ENCODE results near the gene SLC25A19. TPM values are rescaled to one million over a fixed set of nuclear protein-coding genes. Genes with fewer than 3 reads are reported as not detected.
"Not testable (repeated sequence)": the region's sequence is repeated elsewhere in the genome, so short reads cannot be mapped to it uniquely, and the experiment has no call there.

SLC25A19 gene
- polyA plus RNA-seq, 4 donors = 6.9 to 8.3 (median 7.5) TPM

DNA sequence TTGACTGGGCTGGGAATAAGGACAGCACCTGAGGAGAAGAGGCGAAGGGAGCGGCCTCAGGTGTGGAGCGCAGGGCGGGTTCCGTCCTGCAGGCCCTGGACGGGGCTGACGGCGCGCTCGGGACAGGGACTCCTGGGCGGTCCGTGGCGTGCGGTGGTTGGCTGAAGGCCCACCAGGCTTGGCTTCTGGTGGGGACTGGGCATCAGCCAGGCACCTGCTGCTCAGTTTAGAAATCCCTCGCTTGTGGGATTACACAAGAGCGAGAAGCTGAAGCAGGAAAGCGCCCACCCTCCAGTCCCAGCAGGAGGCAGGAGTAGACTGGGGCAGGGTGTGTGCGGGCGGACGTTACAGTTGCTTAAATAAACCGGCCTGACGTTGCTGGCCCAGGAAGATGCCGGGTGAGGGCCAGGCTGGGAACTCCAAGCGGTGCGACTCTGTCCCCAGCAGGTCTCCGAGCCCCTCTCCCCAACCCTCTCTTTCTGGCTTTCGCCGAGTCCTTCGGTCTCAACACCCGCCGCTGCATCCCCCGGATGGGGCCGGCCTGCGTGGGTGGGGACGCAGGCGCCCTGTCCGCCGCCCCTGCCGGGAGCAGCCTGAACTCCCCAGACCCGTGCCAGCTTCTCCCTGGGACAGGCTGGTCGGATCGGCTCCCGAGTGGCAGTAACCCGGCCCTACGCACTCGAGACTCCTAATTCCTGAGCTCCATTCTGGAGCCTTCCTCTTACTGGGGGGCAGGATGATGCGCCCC, 18.8 kb downstream of the SLC25A19 start:
- DNase-seq (ENCODE audit: low read depth in 4 of 4, low spot score in 3 of 4) = peak in 2 of 4 donors; percentile 33 to 50

DNA sequence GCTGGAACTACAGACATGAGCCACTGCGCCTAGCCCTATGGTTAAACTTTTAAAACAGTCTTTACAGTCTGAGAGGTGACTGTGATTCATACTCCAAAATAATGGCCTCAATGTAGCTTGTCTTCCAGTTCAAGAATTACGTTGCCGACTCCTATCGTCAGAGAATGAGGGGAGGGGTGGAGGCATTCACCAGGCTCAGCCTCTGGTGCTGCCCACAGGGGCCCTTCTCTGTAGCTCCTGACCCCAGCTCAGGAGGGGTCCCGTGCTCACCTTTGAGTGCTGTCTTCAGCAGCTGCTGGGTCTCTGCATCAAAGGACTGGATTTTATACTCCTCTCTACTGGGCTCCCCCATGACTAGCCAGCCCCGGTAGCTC, 19.4 kb downstream of the SLC25A19 start:
- DNase-seq (ENCODE audit: low read depth in 4 of 4, low spot score in 3 of 4) = no peak

DNA sequence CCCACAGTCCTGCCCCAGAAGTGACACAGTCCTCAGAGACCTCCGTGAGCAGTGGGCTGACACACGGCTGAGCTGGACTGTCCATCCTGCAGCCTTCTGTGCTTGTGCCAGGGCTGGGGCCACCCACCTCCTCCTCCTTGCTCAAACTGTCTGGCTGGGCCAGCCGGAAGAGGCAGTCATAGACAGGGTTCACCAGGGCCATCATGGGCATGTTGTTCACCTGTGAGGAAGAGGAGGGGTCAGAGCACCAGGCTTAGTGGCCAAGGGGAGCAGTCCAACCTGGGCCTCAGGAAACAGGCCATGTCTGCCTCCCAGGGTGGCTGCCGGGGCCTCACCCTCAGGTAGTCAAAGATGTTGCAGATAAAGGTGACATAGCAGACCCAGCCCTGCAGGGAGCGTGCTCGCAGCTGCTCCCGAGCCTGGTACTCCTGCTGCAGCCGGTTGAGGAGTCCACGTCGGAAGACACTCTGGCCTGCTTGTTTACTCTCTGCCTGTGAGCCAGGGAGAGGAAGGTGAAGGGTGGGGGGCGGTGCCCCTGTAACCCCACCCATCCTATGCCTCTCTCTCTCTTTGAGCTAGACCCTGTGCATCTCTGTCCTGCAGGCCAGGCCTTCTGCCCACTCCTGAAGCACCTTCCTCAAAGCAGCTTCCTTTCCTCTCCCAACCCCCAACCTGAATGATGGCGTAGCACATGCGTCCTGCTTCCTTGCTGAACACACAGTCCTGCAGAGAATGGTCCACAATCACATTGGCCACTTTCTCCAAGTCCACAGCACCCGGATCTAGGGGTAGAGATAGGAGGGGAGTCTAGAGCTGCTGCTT, 21.6 kb downstream of the SLC25A19 start:
- no peak for DNase-seq (ENCODE audit: low read depth in 4 of 4, low spot score in 3 of 4)

DNA sequence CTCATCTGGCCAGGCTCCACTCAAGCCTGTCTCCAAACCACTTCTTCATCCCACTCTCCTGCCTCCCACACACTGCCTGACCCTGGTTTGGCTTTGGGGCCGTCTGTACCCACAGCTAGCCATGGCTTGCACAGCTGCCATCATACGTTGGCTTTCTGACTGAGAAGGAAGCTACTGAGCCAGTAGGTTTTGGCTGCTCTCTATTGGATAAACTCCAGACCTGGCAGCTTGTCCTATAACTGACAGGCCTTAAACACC, 22.2 kb downstream of the SLC25A19 start:
- DNase-seq (ENCODE audit: low read depth in 4 of 4, low spot score in 3 of 4) = no peak

DNA sequence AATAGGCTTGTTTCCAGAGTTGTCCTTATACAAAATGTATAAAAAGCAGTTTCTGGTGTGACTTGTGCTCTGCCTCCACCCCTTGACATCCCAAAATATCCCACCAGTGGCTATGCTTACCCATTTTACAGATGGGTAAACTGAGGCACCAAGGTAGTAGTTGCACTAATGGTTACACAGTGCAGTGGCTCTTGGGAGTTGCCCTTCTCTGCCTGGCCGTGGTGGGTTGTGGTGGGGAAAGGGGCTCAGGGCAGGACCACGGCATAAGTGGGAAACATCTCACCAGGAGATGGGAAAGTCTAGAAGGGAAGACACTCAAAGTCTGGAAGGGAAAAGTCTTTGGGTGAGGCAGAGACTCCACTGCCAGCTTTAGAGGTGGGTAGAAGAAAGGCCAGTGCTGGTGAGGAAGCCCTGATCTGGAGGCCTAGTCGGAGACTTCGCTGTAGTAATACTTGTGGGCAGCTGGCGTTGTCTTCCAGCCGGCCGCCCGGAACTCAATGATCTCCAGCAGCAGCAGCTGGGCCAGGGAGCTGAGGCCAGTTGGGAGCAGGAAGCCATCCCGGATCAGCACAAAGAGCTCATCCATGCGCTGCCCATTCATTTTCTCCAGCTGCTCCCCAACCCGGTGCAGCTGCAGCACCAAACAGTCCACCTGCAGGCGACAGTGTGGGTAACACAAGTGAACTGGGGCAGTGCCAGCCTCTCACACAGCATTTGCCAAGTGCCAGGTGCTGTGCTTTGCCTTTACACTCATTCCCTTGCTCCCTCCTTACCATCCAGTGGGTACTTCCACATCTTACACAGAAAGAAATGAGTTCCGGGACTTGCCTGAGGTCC, 22.7 kb downstream of the SLC25A19 start:
- DNase-seq (ENCODE audit: low read depth in 4 of 4, low spot score in 3 of 4) = no peak

DNA sequence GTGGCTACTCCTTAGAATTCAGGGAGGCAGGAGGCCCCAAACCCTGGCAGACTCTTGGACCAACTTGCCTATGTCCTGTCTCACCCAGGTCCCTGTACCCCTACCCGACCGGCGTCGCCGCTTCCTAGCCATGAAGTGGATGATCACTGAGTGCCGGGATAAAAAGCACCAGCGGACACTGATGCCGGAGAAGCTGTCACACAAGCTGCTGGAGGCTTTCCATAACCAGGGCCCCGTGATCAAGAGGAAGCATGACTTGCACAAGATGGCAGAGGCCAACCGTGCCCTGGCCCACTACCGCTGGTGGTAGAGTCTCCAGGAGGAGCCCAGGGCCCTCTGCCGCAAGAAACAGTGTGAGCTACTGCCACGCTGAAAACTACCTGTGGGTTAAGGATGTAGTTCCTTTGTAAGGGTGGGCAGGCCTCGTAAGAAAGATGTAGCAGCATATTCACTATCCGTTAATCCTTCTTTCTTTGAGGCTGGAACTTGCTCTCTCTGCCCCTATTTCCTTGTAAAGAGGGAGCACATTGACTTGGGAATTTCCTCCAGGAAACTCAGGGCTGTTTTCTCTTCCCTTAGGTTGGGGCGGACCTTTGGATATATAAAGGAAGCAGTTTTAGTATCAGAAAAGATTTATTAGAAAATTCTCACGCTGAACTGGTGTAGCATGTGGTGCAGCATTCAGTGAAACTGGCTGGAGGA, 23.5 kb downstream of the SLC25A19 start:
- DNase-seq (ENCODE audit: low read depth in 4 of 4, low spot score in 3 of 4) = no peak

DNA sequence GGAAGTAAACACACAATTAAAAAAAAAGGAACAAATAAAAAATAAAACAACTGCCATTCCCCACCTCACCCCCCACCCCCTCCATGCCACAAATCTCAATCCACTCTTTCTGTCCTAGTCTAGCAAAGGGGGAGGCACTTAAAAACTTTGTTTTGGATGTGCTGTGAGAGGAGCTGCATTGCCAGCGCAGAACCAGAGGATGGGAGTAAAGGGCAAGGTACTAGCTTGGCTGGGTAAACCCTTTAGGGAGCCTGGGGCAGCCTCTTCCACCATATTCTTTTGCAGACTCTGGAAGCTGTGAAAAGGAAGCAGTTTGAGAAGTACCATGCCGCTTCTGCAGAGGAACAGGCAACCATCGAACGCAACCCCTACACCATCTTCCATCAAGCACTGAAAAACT, 26.2 kb downstream of the SLC25A19 start:
- no peak for DNase-seq (ENCODE audit: low read depth in 4 of 4, low spot score in 3 of 4)

DNA sequence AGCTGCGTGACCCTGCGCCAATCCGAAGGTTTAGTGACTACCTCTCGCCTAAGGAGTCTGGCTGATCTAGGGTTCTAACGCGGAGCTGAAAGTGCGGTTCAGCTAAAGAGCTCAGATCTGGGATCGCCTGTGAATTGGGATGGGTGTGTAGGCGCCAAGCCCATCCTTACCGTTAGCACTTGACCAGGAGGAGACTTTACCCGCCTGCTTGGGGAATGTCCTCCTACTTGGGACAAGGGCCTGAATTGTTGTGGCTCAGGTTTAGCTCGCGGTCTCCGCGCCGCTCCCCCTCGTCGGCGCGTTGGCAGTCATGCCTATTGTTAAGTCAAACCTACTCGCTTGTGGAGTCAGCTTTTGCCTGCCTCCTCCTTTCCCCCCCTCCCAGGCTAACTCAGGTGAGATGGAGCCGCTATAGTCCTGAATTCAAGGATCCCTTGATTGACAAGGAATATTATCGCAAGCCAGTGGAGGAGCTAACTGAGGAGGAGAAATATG, 27.1 kb downstream of the SLC25A19 start:
- no peak for DNase-seq (ENCODE audit: low read depth in 4 of 4, low spot score in 3 of 4)

DNA sequence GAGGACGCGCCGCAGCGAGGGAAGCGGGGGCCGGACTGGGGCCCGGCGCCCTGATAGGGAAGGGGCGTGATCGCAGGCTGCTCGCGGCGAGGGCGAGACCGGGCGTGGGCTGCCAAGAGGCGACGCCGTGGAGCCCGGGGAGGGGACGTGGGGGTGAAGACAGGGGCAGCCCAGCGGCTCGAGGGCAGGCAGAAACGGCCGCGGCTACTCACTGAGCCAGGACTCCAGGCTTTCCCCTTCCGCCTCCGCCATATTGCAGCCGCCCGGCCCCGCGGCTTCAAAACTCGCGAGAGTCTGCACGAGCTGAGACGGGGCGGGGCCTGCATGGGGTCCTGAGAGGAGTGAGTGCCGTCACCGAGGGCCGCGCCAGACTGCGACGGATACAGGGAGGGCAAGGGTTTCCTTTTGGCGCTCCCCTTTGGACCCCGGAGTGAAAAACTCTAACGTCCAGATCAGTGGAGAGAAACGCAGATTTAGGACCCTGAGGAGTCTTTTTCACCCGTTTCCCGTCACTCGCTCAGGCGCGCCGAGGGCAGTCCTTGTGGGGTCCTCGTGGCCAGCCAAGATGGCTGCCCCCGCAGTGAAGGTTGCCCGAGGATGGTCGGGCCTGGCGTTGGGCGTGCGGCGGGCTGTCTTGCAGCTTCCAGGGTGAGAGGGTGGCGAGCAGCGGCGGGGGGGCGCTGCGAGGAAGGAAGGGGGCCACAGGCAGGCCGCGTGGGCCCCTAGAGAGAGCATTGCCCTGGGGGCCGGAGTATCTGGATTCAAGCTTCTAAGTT, 27.7 kb downstream of the SLC25A19 start, which contains the start of the genes GGA3 and MRPS7:
Gene GGA3, minus strand, starts transcription at position 271 of the 776 bp plus-strand sequence. Its CDS starts 19 bp downstream, at position 252.
Gene MRPS7, plus strand, starts transcription at position 544 of the 776 bp plus-strand sequence. Its CDS starts 22 bp downstream, at position 566.
- DNase-seq (ENCODE audit: low read depth in 4 of 4, low spot score in 3 of 4) = peak; percentile 90 to 95 (median 91)

DNA sequence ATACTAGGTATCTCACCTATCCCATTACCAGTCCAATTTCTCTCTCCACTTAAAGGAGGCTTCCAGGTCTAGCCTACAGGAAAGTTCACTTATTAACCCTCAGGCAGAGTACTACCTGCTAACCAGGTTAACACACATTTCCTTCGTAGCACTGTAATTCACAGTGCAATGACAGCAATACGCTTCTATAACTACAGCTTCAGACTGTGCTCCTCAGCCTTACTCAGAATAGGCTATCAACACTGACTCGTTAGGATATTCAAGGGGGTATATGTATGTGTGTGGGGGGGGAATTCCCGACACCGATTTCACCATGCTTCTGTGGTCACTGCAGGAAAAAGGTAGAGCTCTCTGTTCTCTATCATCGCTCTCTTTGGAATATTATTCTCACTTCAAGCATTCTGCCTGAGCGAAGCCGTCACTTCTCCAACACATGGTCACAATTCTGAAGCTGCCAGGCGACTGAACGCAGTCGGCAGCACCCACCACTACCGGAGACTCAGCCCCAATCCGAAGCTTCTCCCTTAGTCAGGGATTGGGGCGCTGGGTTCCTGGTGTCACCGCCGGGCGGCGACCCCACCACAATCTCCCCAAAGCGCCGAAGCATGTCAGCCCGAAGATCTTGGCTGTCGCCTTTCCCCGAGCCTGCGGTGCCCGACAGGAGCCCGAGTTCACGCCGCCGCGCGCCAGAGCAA, 28.4 kb downstream of the SLC25A19 start:
- DNase-seq (ENCODE audit: low read depth in 4 of 4, low spot score in 3 of 4) = no peak

DNA sequence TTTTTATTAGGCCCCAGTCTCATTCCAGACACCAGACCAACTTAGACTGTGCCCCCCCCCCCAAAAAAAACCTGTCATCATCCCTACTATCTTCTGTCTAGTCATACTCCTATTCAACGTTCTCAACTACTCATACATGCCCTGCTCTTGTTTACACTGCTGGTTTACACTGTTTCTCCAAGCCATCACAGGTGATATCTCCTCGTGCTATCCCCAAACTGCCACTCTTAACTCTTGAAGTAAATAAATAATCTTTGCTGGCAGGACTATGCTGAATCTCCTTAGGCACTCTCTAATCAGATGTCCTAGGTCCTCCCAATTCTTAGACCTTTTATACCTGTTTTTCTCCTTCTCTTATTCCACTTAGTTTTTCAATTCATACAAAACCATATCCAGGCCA, 32.0 kb downstream of the SLC25A19 start:
- DNase-seq (ENCODE audit: low read depth in 4 of 4, low spot score in 3 of 4) = not testable (repeated sequence)

DNA sequence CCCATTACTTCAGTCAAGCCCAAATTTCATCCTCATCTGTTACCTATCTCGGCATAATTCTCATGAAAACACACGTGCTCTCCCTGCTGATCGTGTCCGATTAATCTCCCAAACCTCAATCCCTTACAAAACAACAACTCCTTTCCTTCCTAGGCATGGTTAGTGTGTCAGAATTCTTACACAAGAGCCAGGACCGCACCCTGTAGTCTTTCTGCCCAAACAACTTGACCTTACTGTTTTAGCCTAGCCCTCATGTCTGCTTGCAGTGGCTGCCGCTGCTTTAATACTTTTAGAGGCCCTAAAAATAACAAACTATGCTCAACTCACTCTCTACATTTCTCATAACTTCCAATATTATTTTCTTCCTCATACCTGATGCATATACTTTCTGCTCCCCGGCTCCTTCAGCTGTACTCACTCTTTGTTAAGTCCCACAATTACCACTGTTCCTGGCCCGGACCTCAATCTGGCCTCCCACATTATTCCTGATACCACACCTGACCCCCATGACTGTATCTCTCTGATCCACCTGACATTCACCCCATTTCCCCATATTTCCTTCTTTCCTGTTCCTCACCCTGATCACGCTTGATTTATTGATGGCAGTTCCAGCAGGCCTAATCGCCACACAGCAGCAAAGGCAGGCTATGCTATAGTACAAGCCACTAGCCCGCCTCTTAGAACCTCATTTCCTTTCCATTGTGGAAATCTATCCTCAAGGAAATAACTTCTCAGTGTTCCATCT, 33.1 kb downstream of the SLC25A19 start:
- not testable (repeated sequence) for DNase-seq (ENCODE audit: low read depth in 4 of 4, low spot score in 3 of 4)

DNA sequence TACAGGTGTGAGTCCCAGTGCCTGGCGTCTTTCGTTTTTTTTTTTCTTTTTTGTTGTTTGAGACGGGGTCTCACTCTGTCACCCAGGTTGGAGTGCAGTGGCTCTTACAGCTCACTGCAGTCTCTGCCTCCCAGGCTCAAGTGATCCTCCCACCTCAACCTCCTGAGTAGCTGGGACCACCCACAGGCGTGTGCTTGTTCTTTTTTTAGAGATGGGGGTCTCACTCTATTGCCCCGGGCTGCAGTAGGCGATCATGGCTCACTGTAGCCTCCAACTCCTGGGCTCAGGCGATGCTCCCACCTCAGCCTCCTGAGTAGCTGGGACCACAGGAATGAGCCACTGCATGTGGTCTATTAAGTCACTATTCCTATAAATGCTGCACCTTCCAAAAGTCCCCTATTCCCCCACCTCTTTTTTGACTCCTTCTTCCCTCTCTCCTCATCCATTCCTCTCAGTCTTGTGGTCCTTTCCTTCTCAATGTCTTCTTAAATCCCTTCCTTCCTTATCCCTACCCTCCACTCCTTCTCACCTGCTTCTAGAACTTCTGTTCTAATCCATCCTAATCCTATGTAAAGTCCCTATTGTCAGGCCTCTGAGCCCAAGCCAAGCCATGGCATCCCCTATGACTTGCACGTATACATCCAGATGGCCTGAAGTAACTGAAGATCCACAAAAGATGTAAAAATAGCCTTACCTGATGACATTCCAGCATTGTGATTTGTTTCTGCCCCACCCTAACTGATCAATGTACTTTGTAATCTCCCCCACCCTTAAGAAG, 37.0 kb downstream of the SLC25A19 start:
- no peak for DNase-seq (ENCODE audit: low read depth in 4 of 4, low spot score in 3 of 4)

DNA sequence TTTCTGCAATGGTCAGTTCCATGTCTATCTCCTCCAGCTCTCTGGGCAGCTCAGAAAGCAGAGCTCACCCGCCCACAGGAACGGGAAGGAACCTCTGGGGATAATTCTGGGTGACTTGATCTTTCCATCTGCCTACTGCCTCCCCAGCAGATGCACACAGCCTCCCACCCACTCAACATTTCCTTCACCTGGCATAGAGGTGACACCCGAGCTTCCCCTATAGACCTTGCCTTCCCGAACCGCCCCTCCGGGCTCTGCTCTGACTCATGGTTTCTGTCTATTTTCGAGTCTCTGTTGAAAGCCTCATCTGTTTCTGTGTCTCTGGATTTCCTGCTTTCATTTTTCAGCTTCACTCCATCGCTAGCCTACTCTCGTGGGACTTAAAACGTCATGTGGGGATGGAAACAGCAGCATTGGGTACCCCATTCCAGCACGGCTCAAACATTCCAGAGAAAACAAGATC, 39.2 kb downstream of the SLC25A19 start:
- no peak for DNase-seq (ENCODE audit: low read depth in 4 of 4, low spot score in 3 of 4)

DNA sequence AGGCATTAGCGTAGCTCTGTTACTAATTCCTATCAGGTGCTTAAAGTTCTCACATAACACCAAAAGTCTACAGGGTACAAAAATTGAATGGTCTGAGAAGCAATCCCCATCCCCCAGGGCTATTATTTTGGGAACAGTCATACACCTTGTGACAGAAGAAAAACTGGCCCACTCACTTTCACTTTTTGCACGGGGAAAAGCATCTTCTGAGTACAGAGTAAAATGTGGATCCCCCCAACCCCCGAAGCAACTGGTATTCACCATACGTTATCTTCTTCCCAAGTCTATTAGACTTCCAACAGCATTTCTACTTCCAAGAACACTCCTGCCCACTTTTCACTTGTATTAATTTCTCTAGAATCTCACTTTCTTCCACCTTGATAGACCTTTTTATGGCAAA, 39.7 kb downstream of the SLC25A19 start:
- no peak for DNase-seq (ENCODE audit: low read depth in 4 of 4, low spot score in 3 of 4)

DNA sequence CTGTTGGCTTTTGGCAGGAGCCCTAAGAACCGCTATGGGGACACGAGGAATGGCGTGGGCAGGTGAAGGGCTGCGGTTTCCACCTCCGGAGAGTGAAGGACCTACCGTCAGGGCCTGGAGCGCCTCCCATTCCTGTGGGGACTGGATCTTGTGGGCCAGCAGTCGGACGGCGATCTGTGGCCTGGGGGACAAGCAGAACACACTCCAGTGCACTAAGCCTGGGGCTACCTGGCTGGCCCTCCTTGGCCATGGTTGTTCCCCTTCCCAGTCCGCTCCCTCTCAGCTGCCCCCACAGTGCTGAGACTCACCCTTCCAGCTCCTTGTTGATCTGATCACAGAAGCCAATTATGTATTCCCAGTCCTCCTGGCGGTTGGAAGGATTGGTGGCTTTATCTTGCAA, 42.8 kb downstream of the SLC25A19 start:
- DNase-seq (ENCODE audit: low read depth in 4 of 4, low spot score in 3 of 4) = no peak

DNA sequence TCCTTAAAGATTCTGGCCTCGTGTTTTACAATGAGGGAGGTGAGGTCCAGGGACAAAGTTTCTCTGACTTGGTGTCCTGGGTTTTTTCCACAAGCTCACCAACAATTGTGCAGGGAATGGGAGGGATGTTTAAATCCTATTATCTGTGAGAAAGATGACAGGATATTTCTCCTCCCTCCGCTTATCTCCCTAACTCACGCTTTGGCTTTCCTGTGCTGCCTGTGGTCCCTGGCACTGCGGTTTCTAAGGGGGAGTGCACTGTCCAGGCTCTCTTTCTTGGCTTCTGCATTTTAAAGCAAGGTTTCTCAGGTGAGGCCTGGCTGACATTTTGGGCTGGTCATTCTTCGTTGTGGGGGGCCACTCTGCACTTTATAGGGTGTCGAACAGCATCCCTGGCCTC, 44.2 kb downstream of the SLC25A19 start:
- DNase-seq (ENCODE audit: low read depth in 4 of 4, low spot score in 3 of 4) = no peak

All from right renal pelvis (tissue), 4 donors.